ENCODE results near the gene NMBR.
"Not testable (repeated sequence)": the region's sequence is repeated elsewhere in the genome, so short reads cannot be mapped to it uniquely, and the experiment has no call there.

The NMBR gene

DNA sequence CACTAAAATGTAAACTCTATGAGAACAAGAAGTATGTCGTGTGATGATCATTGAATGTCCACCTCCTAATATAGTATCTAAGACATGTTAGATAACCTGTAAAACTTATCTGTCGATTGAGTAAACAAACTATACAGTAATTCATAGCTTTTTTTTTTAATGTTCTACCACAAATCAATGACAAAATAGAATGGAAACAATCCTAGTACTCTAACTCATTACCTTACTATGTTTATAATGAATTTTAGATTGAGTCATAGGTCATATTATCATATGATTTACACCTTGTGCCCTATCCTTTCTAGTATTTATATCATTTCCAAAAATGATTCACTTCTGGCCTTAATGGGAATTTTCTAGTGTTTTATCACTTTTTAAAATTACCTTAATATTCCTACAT is 6.3 kb upstream of the NMBR start:
- no peak for DNase-seq

DNA sequence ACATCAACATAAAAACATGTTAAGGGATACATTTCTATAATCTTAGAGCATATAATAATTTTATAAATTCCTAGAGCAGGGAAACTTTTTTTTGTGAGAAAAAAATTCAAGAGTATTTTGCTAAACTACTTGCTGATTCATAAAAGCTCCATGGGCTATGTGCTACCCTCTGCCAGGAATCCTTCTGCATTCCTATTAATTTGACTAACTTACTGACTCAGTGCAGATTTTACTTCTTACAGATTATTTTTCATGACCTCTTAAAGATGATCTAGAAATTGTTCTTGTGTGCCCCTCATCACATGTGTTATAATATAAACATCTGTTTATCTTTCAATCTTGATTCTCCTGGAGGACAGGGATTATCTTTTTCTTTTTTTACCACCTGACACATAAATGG is 5.8 kb upstream of the NMBR start:
- DNase-seq, result no peak

DNA sequence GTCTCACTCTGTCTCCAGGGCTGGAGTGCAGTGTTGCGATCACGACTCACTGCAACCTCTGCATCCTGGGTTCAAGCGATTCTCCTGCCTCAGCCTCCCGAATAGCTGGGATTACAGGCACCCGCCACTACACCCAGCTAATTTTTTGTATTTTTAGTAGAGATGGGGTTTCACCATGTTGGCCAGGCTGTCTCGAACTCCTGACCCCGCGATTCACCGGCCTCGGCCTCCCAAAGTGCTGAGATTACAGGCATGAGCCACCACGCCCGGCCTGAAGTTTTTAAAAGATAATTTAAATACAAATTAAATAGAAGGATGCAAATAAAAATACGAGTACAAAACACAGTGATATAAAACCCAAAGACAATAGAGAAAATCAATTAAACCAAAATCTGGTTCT is 5.4 kb downstream of the NMBR start:
- DNase-seq, result not testable (repeated sequence)

DNA sequence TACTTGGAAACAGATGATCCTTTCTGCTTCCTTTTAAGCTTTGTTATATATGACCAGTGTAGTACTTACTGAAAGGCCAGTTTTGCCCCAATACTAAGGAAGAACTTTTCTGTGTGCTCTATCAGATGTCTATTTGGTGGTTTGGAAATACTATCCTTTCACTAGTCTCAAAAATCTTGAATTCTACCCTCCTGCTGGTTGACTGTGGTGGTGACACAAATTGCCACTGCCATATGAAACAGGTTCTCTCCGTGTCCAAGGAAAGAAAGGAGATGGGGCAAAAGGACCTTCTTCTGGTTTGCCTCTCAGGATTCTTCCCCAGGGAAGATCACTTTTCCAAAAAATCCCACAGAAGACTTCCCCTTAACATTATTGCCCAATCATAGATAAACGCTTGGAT is 8.0 kb downstream of the NMBR start:
- no peak for DNase-seq

DNA sequence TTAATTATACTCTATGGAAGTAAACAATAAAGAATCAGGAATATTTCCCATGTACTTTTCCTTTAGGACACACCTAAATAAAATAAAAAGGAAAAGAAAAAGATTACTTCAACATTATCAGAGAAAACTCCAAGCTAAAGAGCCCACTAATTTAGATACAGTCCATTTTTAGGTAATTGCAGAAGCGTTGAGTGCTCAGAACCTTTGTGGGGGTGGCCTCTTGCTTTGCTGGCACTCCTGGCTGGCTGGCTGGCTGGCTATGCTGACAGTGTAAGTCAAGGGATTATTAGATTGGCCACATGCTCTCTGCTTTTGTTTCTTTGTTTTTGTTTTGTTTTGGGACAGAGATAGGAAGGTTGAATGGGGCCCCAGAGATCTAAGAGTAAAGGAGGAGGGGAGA is 14.3 kb downstream of the NMBR start, which contains the start of gene GJE1:
TSS of gene GJE1 (plus strand) at position 301 of the 400 bp plus-strand sequence. CDS start 234 bp downstream, outside the sequence.
- DNase-seq, result no peak

DNA sequence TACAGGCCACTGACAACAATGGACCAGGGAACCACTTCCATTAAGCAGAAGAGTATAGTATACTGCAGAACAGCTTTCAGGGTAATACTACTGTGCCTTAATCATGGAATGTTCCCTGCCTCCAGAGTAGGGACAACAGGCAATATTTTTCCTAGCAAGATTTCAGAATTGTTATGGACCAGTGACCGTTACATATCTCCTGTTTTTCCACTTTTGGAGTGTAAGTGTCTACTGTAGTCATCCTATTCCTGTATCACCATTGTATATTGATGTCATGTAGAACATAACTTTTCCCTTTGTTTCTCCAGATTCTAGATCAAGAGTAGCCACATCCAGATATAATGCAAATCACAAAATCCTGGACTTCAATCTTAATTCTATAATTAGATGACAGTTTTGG is 16.1 kb downstream of the NMBR start:
- DNase-seq, result no peak

DNA sequence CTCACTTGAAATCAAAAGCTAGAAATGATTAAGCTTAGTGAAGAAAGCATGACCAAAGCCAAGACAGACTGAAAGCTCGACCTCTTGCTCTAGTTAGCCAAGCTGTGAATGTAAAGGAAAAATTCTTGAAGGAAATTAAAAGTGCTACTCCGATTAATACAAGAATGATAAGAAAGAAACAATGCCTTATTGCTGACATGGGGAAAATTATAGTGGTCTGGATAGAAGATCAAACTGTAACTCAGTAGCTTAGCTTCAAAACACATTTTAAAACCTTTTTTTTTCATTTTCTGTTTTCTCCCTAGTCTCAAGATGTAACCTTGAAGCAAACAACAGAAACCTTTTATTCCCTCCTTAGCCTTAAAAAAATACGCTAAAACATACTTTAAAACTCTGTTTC is 25.6 kb downstream of the NMBR start:
- no peak for DNase-seq

DNA sequence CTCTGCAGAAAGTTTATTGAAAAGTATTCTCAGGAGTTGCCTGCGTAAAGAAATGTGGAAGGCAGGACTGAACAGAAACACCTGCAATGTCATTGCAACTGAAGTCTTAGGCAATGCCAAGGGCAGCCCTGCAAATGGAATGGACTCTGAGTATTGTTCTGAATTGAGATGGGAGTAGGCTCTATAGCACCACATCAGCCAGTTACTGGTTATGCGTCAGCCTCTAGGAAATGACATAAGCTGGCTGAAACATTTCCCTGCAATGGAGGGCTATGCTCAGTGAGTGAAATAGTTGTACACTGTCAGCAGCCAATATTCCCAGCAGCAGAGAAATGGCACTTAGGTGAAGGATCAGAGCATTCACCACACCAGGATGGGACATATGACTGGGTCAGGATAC is 28.0 kb downstream of the NMBR start:
- no peak for DNase-seq

DNA sequence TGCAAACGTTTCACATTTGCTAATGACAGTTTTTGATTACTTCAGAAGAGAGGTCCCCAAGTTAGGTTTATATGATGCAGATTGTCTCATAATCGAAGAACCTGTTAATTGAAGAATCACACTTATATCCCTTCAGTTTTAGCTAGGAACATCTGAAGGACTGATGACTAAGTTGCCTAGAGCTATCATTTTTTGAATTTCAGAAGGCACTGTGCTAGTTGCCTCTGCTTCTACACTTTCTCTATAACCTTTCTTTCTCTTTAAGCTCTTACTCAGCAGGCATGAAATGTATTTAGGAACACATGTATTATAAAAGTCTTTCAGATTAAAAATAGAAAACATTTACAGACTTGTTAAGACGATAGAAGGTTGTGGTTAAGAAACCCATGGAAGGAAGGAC is 28.6 kb downstream of the NMBR start:
- DNase-seq, result no peak

DNA sequence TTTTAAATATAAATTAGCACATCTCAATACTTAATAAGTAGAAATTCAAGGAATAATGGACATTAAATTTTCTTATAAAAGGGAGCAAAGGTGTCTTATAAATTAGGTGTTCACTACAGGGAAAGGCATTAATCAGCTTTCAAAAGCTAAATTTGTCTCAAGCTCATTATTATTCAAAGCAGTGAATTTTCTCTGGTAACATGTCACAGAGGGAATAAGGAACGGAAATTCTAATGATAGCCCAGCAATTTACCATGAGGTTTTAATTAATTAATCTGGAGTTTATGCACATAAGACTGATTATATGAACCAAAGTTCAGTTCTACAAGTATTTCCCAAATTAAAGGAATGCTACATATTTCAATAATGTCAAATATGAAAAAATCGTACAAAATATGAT is 29.6 kb downstream of the NMBR start:
- no peak for DNase-seq

DNA sequence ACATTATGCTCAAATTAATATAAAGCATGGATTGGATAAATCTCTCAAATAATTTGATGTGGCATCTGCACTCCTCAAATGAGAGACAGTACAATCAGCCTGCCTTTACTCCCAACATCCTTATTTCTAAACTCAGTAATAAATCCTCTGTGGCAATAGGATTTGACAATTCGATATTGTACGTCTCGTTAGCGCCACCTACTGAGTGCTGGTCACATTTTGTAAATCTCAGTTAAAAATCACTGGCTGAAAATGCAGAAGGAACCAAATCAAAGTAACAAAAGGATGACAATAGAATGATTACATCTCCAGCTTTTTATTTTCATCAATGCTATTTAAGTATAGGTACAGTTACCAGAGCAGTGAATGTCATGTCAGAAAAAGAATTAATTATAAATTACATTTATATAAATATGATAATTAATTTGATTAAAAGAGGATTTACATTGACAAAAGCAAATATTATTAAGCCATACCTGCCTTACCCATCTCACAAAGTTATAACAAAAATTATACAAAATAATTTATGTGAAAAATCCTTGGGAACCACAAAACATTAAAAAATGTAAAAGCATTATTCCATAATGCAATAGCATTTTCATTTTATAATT is 34.4 kb downstream of the NMBR start:
- DNase-seq, result peak; percentile 65 to 93

DNA sequence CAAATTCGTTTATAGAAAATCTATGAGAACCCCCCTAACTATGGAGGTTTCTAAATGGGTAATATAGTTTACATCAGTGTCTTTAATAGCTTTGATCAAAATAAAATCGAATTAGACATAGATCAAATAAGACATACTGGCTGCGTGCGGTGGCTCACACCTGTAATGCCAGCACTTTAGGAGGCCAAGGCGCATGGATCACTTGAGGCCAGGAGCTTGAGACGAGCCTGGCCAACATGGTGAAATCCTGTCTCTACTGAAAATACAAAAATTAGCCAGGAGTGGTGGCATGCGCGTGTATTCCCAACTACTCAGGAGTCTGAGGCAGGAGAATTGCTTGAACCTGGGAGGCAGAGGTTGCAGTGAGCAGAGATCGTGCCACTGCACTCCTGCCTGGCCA is 36.1 kb downstream of the NMBR start:
- DNase-seq, result not testable (repeated sequence)

DNA sequence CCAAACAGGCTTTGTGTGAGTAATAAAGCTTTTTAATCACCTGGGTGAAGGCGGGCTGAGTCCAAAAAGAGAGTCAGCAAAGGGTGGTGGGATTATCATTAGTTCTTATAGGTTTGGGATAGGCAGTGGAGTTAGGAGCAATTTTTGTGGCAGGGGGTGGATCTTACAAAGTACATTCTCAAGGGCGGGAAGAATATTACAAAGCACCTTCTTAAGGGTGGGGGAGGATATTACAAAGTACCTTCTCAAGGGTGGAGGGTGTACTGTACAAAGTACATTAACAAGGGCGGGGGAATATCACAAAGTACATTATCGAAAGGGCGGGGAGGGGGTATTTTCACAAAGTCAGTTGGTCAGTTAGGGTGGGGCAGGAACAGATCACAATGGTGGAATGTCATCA is 42.1 kb downstream of the NMBR start:
- not testable (repeated sequence) for DNase-seq

DNA sequence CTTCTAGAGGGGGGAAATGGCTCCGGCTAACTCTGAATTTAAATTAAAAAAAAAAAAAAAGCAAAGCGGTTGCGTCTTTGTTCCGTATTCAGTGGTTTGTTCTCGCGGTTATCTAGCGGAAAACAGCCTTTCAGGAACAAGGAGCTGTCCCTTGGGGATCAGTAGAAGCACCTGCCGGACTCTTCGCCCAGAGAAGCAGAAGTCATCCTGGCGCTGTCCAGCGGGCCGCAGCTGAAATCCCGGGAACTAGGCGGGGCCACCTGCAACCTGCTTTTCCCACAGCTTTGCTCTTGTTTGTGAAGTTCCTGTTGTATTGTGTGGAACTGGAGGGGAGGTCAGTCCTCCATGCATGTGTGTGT is 58.1 kb downstream of the NMBR start:
- no peak for DNase-seq

DNA sequence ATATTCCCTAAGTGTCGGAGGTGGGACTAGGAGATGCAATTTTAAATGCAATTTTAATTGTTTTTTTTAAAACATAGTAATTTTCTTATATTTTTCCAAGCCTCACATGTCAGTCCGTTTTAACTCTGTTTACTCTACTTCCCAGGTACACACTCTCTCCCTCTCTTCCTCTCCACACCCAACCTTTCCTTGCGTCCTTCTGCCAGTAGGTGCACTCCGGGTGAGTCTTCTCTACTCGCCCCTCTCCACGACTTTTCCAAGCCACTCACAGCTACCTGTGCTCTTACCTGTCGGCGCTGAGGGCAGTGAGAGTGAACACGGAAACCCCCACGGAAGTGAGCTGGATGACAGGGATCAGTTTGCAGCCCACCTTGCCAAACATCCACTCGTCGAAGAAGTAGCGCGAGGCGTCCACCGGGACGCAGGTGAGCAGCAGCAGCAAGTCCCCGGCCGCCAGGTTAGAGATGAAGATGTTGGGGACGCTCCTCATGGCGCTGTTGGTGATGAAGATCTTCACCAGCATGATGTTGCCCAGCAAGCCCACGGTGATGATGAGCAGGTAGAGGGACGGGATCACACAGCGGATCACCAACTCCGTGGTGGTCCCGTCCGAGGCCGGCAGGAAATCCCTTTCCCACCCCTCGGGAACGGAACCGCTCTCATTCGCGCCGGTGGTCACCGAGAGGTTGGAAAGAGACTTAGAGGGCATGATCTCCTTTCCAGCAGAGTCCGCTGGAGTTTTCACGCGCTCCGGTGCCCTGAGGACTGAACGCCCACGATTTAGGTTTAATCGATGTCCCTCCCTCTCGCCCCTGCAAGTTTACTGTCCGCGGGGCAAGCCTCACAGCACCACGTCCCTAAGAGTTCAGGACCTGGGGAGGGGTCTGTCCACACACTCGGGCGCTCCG is 58.7 kb downstream of the NMBR start:
- no peak for DNase-seq

DNA sequence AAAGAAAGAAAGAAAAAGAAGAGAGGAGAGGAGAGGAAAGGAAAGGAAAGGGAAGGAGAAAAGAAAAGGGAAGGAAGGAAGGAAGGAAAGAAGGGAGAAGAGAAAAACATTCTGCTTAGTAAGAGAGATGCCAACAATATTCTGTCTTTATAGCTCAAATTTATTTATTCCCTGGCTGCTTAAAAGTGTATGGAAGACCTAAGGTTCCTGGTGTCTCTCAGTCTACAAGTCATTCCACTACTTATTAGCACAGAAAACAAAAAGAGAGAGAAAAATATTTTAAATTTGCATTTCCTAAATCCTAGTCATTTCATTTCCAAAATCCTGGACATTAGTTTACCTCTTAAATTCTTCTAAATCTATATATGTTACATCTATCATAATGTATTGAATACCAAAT is 67.8 kb downstream of the NMBR start:
- DNase-seq, result no peak

DNA sequence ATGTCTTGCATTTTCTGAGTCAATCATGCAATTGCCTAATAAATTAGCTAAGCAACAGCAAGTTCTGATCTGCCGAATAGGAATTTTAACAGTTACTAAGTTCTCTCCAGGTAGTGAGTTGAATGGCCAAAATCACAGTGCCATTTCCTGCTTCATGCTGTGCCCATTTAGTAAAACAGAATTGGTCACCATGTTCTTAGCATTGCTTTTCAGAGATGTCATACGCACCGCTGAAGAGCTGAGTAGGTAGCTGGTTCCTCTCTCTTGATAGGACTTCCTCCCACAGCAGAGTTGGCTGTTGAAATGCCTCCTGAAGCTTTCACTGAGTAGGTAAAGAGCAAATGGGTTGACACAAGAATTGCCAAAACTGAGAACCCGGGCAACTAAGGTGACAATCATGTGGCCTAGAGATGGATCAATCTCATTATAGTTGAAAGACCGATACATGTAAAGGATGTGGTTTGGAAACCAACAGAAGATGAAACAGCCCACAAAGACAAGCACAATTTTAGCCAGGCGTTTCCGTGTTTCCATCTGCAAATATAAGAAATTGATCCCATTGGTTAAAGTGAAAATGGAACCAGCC is 71.3 kb downstream of the NMBR start:
- DNase-seq, result no peak

DNA sequence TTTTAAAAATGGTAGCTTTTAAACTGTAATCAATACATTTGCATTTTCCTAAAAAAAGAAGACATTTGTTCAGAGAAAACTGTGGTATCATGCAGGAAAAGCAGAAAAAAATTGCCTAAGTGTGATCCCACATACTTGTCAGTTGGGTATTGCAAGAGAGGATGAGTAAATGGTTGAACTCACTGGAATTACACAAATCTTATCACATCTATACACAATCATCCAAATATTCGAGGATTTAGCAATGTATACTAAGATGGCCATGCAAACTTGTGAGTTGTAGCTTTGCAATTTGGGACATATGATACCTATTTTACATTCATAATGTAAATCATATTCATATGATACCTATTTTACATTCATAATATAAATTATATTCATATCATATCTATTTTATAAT is 72.4 kb downstream of the NMBR start:
- no peak for DNase-seq

DNA sequence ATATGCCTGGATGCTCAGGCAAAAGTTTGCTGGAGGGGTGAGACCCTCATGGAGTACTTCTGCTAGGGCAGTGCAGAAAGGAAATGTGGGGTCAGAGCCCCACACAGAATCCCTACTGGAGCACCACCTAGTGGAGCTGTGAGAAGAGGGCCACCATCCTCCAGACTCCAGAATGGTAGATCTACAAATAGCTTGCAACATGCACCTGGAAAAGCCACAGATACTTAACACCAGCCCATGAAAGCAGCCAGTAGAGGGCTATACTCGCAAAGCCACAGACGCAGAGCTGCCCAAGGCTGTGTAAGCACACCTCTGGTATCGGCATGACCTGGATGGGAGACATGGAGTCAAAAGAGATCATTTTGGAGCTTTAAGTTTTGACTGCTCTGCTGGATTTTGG is 74.9 kb downstream of the NMBR start:
- no peak for DNase-seq

DNA sequence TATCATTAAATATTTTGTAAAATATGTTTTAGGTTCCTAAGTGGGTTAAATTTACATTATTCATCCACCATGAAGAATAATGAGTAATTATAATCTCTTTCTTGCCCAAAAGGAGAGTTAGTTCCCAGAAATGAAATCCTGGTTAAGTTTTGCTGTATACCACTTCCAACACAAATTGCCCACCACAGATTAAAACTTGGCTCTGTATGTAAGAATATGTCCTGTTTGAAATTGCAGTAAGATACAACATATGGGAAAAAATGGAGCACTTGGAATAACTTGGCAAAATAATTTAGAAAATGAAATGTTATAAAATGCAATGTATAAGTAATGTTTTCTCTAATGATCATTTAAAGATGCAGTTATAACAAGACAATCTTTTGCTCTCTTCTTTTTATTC is 78.5 kb downstream of the NMBR start:
- no peak for DNase-seq

DNA sequence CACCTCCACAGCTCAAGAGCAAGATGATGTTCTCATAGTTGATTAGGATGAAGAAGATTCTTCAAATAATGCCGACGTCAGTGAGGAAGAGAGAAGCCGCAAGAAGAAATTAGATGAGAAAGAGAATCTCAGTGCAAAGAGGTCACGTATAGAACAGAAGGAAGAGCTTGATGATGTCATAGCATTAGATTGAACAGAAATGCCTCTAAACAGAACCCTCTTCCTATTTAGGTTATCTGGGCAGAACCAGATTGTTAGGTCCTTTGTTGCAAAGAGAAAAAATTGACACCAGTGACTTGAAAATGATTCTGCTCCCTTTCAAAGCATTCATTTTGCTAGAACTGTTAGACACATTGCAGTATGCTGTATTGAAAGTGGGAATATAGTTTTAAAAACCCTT is 84.1 kb downstream of the NMBR start:
- not testable (repeated sequence) for DNase-seq

DNA sequence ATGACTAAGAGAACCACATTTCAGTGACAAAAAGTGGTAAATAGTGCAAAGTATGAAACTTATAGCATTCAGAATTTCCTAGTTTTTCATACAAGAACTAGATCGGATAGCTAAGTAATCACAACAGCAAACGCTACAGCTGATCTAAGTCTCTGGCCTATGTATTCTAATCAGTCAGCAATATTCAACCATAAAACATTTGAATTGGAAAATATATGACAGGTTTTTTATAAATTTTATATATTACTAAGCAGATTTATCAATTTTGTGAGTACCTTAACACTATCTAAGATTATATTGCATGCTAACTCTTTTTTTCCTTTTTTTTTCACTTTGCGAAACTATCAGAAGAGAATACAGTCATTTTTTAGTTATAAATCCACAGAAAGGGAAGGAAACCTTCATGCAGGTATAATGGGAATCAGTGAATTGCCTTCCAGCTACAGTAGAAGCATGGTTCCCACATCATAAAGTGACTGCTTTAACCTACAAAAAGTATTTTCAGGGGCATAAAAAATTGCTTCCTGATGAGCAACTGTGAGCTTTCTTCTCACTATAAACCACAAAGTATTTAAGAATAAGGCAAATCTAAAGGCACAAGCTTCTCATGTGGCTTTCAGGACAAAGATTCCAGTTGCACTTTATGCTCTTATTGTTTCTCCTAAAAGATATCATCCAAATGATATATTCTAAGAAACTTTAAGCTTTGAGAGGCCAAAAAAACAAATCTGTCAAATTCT is 88.2 kb downstream of the NMBR start:
- no peak for DNase-seq

DNA sequence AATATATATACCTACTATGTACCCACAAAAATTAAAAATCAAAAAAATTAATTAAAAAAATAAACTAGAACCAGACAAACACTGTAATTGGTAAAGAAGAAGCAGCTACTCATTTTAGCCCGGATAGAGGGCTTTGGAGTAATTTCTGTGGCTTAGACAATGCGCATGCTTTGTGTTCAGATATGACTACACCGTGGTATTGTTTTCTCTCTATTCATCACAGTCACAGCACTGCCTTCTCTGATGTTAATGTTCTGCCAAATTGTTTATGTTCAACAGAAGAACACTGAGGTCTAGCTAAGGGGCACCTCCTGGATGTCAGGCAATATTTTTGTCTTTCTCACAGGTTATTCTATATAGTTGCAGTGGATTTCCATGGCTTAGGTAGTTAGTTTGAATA is 91.7 kb downstream of the NMBR start:
- no peak for DNase-seq

DNA sequence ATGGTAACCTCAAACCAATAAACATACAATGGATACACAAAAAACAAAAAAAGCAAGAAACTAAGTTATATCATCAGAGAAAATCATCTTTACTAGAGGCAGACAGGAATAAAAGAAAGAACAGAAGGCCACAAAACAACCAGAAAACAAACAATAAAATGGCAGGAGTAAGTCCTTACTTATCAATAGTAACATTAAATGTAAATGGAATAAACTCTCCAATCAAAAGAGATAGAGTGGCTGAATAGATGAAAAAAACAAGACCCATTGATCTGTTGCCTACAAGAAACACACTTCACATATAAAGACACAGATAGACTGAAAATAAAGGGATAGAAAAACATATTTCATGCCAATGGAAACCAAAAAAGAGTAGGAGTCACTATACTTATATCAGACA is 95.5 kb downstream of the NMBR start:
- no peak for DNase-seq

Measured in inflammatory macrophage treated with lipopolysaccharide for 1 hour (primary cell).